Type B pancreatic cell (in vitro differentiated cells): Measurements from ENCODE around the gene ZNF385D. TPM values are rescaled to one million over a fixed set of nuclear protein-coding genes. Genes with fewer than 3 reads are reported as not detected.

ENCODE experiments used
- DNase-seq: peaks from one replicate; pipeline ENCODE4 v3.0.0; 2021; ENCODE audit warnings: mixed read lengths; ENCODE audit not compliant: unreplicated experiment; ENCODE audit errors: extremely low spot score
- H3K27ac Mint-ChIP-seq: 2 replicates; pipeline ENCODE4 v1.8.0; 2021; ENCODE audit warnings: mild to moderate bottlenecking, mixed read lengths
- H3K27me3 Mint-ChIP-seq: 2 replicates; pipeline ENCODE4 v1.8.0; 2021; ENCODE audit warnings: mixed read lengths
- H3K36me3 Mint-ChIP-seq: 2 replicates; pipeline ENCODE4 v1.8.0; 2021; ENCODE audit warnings: mixed read lengths
- H3K4me1 Mint-ChIP-seq: one replicate; pipeline ENCODE4 v1.8.0; 2021; ENCODE audit warnings: mixed read lengths; ENCODE audit not compliant: unreplicated experiment
- H3K4me3 Mint-ChIP-seq: 2 replicates; pipeline ENCODE4 v1.8.0; 2021; ENCODE audit warnings: mild to moderate bottlenecking, mixed read lengths
- H3K9me3 Mint-ChIP-seq: 2 replicates; pipeline ENCODE4 v1.8.0; 2021; ENCODE audit warnings: mixed read lengths
- long read RNA-seq: library from polyadenylated mRNA; unstranded; transcript quantifications from one replicate; pipeline ENCODE4 v2.0.0, GENCODE V29; 2020
- total RNA-seq: library from RNA; stranded (reverse); gene quantifications from 2 replicates; pipeline ENCODE4 v1.2.1, GENCODE V29; 2021; ENCODE audit warnings: low replicate concordance
- TF ChIP-seq, protein P1 (sequence below): fragments of 200-600 bp; sonication (generic); conservative IDR thresholded peaks from 2 replicates; pipeline ENCODE4 v1.5.0; 2021; ENCODE audit warnings: antibody characterized with exemption, mild to moderate bottlenecking

The ZNF385D gene, protein sequence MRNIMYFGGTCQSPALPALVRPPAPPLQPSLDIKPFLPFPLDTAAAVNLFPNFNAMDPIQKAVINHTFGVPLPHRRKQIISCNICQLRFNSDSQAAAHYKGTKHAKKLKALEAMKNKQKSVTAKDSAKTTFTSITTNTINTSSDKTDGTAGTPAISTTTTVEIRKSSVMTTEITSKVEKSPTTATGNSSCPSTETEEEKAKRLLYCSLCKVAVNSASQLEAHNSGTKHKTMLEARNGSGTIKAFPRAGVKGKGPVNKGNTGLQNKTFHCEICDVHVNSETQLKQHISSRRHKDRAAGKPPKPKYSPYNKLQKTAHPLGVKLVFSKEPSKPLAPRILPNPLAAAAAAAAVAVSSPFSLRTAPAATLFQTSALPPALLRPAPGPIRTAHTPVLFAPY
- 2.2 and 7.5 TPM in 2 replicates for total RNA-seq
- long read RNA-seq, full-length matches to known transcripts, result 1 of 7 reads
- long read RNA-seq, partial matches to known transcripts, result 3 of 7 reads
- long read RNA-seq, other reads (novel, unspliced or antisense), result 3 of 7 reads

DNA sequence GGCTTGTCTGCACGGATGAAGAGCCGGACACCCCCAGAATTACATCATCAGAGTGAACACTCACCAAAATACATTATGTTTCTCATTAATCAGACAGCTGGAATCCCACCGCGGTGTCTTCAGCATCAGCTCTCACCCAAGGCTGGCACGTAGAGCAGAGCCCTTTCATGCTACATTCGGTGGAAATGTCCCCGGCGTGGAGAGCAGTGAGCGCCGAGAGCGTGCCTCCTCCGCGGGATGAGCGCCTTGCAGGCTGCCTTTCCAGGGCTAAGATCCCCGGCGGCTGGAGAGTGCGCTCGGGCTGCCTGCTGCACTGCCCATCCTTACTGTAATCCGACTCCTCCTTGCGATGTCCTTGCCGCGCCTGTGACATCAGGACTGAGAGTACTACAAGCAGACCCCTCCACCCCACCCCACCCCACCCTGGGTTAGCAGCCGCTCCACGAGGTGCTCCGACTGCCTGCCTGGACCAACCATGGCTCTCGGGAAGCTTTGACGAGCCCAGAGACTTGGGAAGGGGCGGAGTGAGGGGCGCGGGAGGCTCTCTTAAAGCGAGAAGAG lies at the start of gene ZNF385D:
Gene ZNF385D (minus strand): TSS at position 380 of the 561 bp plus-strand sequence. CDS start 294 bp downstream, at position 86.
- peak; percentile 78 for DNase-seq
- TF ChIP-seq, protein P1, sequence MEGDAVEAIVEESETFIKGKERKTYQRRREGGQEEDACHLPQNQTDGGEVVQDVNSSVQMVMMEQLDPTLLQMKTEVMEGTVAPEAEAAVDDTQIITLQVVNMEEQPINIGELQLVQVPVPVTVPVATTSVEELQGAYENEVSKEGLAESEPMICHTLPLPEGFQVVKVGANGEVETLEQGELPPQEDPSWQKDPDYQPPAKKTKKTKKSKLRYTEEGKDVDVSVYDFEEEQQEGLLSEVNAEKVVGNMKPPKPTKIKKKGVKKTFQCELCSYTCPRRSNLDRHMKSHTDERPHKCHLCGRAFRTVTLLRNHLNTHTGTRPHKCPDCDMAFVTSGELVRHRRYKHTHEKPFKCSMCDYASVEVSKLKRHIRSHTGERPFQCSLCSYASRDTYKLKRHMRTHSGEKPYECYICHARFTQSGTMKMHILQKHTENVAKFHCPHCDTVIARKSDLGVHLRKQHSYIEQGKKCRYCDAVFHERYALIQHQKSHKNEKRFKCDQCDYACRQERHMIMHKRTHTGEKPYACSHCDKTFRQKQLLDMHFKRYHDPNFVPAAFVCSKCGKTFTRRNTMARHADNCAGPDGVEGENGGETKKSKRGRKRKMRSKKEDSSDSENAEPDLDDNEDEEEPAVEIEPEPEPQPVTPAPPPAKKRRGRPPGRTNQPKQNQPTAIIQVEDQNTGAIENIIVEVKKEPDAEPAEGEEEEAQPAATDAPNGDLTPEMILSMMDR, result no peak
- Mint-ChIP-seq H3K4me3 (peak within 1 kb of the TSS; percentile 87), H3K27ac (peak within 1 kb of the TSS; percentile 20), H3K27me3 (peaks cover 26% of the 10 kb centered on the region), H3K4me1 (peaks cover 25% of the 10 kb centered on the region), H3K36me3 (no peaks in the 10 kb centered on the region), H3K9me3 (no peaks in the 10 kb centered on the region)

DNA sequence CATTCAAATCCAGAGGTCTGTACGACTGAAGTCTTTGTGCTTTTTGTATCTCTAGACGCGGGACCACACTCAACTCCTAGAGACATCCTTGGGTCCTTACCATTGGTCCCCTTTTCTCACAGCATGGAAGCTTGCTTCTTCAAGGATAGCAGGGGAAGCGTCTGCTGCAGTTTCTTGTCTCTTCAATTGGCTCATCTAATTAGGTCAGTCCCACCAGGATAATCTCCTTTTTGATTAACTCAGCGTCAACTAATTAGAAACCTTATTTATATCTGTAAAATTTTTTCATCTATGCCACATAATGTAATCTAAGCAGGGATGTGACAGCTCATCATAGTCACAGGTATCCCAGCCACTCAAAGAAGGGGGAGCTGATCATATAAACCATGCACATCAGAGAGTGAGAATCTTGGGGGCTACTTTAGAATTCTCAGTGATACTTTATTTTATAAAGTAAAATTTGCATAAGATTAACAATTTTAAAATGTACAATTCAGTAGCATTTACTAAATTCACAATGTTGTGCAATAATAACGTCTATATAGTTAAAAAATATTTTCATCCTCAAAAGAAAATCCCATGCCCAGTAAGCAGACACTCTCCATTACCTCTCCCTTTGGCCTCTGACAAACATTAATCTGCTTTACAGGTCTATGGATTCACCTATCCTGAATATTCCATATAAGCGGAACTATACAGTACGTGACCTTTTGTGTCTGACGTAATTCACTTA lies 47.5 kb upstream of the ZNF385D start:
- peaks cover 13% of the 10 kb centered on the region for H3K9me3 Mint-ChIP-seq
- peaks cover 14% of the 10 kb centered on the region for H3K4me1 Mint-ChIP-seq
- TF ChIP-seq, protein P1, result no peak
- DNase-seq, result no peak
- H3K36me3 Mint-ChIP-seq, result no peaks in the 10 kb centered on the region
- no peaks in the 10 kb centered on the region for H3K27me3 Mint-ChIP-seq
- H3K27ac Mint-ChIP-seq, result no peak overlapping the region
- no peak overlapping the region for H3K4me3 Mint-ChIP-seq

DNA sequence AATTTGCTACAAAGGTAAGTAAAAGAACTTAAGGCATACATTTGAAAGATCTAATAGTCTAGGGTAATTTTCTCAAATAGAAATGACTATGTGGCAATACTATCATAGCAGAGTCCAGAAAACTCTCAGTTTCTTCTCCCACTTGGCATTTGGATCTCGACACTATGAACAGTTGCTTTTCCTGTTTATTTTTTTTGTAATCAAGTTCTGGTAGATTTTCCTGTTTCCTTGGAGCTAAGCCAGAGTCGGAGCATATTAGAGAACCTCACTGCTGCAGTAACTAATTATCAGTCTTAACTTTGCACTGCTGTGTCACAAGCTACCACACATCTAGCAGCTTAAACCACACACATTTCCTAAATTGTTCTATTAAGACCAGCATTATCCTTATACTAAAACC lies 44.9 kb upstream of the ZNF385D start:
- TF ChIP-seq, protein P1, result no peak
- Mint-ChIP-seq H3K27ac (no peak overlapping the region), H3K4me1 (peaks cover 14% of the 10 kb centered on the region), H3K9me3 (peaks cover 9% of the 10 kb centered on the region), H3K4me3 (no peak overlapping the region), H3K27me3 (no peaks in the 10 kb centered on the region), H3K36me3 (no peaks in the 10 kb centered on the region)
- no peak for DNase-seq

DNA sequence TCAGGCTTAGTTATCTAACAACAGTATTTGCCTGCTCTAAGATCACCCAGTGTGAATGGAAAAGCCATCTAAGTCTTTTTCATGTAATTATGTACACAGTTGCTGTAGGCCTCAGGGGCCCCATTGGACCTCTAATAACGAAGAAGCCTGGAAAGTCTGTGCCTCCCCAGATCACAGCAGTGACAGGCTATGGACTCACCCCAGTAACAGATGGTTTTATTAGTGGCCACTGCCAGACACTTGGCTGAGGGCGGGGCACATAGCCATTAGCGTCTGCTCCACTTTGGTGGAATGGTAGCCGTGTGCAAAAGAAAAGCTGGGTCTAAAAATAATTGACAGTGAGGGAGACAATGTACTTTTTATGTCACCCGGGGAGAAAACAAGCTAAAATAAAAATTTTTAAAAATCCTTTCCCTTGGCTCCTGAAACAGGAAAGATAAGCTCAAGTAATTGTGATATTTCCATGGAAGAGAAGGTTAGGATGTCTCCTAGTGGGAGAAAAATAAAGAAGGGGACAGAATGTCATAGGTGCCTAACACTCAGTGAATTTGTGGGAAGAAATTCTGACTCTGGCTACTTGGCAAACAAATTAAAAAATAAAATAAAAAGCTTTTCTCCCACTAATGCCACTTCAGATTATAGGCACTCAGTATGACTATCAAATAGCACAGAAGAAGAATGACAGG lies 44.3 kb upstream of the ZNF385D start:
- H3K27me3 Mint-ChIP-seq, result no peaks in the 10 kb centered on the region
- no peak overlapping the region for H3K27ac Mint-ChIP-seq
- H3K36me3 Mint-ChIP-seq, result no peaks in the 10 kb centered on the region
- DNase-seq, result no peak
- H3K4me1 Mint-ChIP-seq, result peaks cover 14% of the 10 kb centered on the region
- TF ChIP-seq, protein P1, result no peak
- no peak overlapping the region for H3K4me3 Mint-ChIP-seq
- H3K9me3 Mint-ChIP-seq, result peaks cover 5% of the 10 kb centered on the region

DNA sequence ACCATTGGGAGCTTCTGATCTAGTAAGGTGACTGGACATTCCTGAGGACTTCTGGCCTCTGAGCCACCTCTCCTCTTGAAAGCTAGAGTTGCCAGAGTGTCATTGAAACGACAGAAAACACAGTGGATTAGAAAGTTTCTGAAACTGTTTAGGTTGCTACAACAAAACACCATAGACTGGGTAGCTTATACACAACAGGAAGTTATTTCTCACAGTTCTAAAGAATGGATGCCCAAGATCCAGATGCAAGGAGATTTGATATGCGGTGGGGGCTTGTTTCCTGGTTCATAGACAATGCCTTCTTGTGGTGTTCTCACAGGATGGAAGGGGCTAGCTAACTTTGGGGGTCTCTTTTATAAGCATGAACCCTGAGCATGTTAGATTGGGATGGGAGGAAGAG lies 43.3 kb upstream of the ZNF385D start:
- H3K36me3 Mint-ChIP-seq, result no peaks in the 10 kb centered on the region
- TF ChIP-seq, protein P1, result no peak
- no peaks in the 10 kb centered on the region for H3K27me3 Mint-ChIP-seq
- H3K9me3 Mint-ChIP-seq, result peaks cover 5% of the 10 kb centered on the region
- H3K27ac Mint-ChIP-seq, result no peak overlapping the region
- no peak for DNase-seq
- peaks cover 14% of the 10 kb centered on the region for H3K4me1 Mint-ChIP-seq
- H3K4me3 Mint-ChIP-seq, result no peak overlapping the region
